A549 (cell line): ENCODE data around the gene GNAS.

Source experiments
- BCL3 ChIP-seq: fragments of >200 bp; sonication (Bioruptor Twin); formaldehyde crosslinking; IDR thresholded peaks from 3 replicates; pipeline ENCODE4 v1.6.1; 2016
- CEBPB ChIP-seq, 2 experiments: fragments of >200 bp in 1 of 2; sonication (Bioruptor Twin) in 1 of 2; formaldehyde crosslinking in 1 of 2; IDR thresholded peaks; 2 replicates each; pipeline ENCODE4 v1.6.1; 2012 to 2016
- ESRRA ChIP-seq: fragments of 150-350 bp; IDR thresholded peaks from 2 replicates; pipeline ENCODE4 v1.6.1; 2014; ENCODE audit warnings: mild to moderate bottlenecking, low read length, borderline replicate concordance
- MYC ChIP-seq: IDR thresholded peaks from 2 replicates; pipeline ENCODE4 v1.6.1; 2012; ENCODE audit warnings: mild to moderate bottlenecking, inconsistent platforms, low read length, improper control_type of control experiment, borderline replicate concordance
- POLR2A ChIP-seq: IDR thresholded peaks from 2 replicates; pipeline ENCODE4 v1.6.1; 2012; ENCODE audit warnings: mild to moderate bottlenecking, low read length
- ZFP36 ChIP-seq: fragments of 450-650 bp; IDR thresholded peaks from 2 replicates; pipeline ENCODE4 v1.6.1; 2014; ENCODE audit warnings: borderline replicate concordance; ENCODE audit not compliant: partially characterized antibody
- TF ChIP-seq, protein P1 (sequence below): IDR thresholded peaks from 2 replicates; pipeline ENCODE4 v1.6.1; 2012
- TF ChIP-seq, protein P2 (sequence below): fragments of >200 bp; sonication (Bioruptor Twin); formaldehyde crosslinking; IDR thresholded peaks from 3 replicates; pipeline ENCODE4 v1.5.1; 2016
- TF ChIP-seq, protein P3 (sequence below): fragments of 200-600 bp; sonication (generic); IDR thresholded peaks from 2 replicates; pipeline ENCODE4 v1.6.1; 2016; ENCODE audit warnings: antibody characterized with exemption, mild to moderate bottlenecking, moderate library complexity
- TF ChIP-seq, protein P4 (sequence below): fragments of 250-450 bp; sonication (Bioruptor Pico); IDR thresholded peaks from 2 replicates; pipeline ENCODE4 v1.5.0; 2021; ENCODE audit warnings: mild to moderate bottlenecking, moderate library complexity, borderline replicate concordance

- no peak for TF ChIP-seq POLR2A
- TF ChIP-seq, protein P1, sequence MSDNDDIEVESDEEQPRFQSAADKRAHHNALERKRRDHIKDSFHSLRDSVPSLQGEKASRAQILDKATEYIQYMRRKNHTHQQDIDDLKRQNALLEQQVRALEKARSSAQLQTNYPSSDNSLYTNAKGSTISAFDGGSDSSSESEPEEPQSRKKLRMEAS: no peak
- TF ChIP-seq, protein P2, sequence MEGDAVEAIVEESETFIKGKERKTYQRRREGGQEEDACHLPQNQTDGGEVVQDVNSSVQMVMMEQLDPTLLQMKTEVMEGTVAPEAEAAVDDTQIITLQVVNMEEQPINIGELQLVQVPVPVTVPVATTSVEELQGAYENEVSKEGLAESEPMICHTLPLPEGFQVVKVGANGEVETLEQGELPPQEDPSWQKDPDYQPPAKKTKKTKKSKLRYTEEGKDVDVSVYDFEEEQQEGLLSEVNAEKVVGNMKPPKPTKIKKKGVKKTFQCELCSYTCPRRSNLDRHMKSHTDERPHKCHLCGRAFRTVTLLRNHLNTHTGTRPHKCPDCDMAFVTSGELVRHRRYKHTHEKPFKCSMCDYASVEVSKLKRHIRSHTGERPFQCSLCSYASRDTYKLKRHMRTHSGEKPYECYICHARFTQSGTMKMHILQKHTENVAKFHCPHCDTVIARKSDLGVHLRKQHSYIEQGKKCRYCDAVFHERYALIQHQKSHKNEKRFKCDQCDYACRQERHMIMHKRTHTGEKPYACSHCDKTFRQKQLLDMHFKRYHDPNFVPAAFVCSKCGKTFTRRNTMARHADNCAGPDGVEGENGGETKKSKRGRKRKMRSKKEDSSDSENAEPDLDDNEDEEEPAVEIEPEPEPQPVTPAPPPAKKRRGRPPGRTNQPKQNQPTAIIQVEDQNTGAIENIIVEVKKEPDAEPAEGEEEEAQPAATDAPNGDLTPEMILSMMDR: no peak
- TF ChIP-seq, protein P3, sequence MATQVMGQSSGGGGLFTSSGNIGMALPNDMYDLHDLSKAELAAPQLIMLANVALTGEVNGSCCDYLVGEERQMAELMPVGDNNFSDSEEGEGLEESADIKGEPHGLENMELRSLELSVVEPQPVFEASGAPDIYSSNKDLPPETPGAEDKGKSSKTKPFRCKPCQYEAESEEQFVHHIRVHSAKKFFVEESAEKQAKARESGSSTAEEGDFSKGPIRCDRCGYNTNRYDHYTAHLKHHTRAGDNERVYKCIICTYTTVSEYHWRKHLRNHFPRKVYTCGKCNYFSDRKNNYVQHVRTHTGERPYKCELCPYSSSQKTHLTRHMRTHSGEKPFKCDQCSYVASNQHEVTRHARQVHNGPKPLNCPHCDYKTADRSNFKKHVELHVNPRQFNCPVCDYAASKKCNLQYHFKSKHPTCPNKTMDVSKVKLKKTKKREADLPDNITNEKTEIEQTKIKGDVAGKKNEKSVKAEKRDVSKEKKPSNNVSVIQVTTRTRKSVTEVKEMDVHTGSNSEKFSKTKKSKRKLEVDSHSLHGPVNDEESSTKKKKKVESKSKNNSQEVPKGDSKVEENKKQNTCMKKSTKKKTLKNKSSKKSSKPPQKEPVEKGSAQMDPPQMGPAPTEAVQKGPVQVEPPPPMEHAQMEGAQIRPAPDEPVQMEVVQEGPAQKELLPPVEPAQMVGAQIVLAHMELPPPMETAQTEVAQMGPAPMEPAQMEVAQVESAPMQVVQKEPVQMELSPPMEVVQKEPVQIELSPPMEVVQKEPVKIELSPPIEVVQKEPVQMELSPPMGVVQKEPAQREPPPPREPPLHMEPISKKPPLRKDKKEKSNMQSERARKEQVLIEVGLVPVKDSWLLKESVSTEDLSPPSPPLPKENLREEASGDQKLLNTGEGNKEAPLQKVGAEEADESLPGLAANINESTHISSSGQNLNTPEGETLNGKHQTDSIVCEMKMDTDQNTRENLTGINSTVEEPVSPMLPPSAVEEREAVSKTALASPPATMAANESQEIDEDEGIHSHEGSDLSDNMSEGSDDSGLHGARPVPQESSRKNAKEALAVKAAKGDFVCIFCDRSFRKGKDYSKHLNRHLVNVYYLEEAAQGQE: no peak
- TF ChIP-seq ESRRA: no peak
- TF ChIP-seq, protein P4, sequence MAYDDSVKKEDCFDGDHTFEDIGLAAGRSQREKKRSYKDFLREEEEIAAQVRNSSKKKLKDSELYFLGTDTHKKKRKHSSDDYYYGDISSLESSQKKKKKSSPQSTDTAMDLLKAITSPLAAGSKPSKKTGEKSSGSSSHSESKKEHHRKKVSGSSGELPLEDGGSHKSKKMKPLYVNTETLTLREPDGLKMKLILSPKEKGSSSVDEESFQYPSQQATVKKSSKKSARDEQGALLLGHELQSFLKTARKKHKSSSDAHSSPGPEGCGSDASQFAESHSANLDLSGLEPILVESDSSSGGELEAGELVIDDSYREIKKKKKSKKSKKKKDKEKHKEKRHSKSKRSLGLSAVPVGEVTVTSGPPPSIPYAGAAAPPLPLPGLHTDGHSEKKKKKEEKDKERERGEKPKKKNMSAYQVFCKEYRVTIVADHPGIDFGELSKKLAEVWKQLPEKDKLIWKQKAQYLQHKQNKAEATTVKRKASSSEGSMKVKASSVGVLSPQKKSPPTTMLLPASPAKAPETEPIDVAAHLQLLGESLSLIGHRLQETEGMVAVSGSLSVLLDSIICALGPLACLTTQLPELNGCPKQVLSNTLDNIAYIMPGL (CRISPR knock-in tag): no peak
- no peak for TF ChIP-seq MYC
- no peak for TF ChIP-seq BCL3
- no peak for TF ChIP-seq CEBPB (IDR thresholded peaks at IDR 0.05)
- no peak for TF ChIP-seq ZFP36
Observed at GRCh38 chr20:58906894-58907293, 54.4 kb downstream of the GNAS start.
